HT1080 (cell line): ENCODE data around the gene TRIM10. TPM values are rescaled to one million over a fixed set of nuclear protein-coding genes. Genes with fewer than 3 reads are reported as not detected.

Source experiments
- small RNA-seq: library from RNA; depleted of rRNA; stranded (forward); fragments of <200 nt; gene quantifications from one replicate; pipeline ENCODE3, GENCODE V24; 2014
- total RNA-seq: library from RNA; depleted of rRNA; stranded (reverse); fragments of >200 nt; shearing (Covaris generic); gene quantifications from 2 replicates; pipeline ENCODE4 v1.2.3, GENCODE V29; 2014; rRNA removed

TRIM10 gene
- total RNA-seq, 1 experiment from 2014 or later, result not detected

Small RNAs within 50 kb of the gene (small RNA-seq; reads per million reads assigned to genes)
- not detected for gene RF00554

Other genes with a start within 250 kb of the TRIM10 start
- gene HLA-A, start 218.7 kb downstream of the TRIM10 start, total RNA-seq, result 84.8 and 89.9 TPM in 2 replicates
- 56.6 and 62.5 TPM in 2 replicates for gene POLR1H, start 99.9 kb downstream of the TRIM10 start, total RNA-seq
- 36.7 and 43.5 TPM in 2 replicates for gene PPP1R11, start 94.0 kb downstream of the TRIM10 start, total RNA-seq
- 0.06 TPM in 1 of 2 replicates, not detected in the other for gene RNF39, start 85.4 kb downstream of the TRIM10 start, total RNA-seq
- 0.03 TPM in 1 of 2 replicates, not detected in the other for gene TRIM31, start 48.1 kb downstream of the TRIM10 start, total RNA-seq
- gene TRIM40, start 25.1 kb downstream of the TRIM10 start, total RNA-seq, result not detected in 2 replicates
- gene TRIM15, start 2.3 kb upstream of the TRIM10 start, total RNA-seq, result not detected in 2 replicates
- gene TRIM26, start 52.2 kb upstream of the TRIM10 start, total RNA-seq, result 28.8 and 29.2 TPM in 2 replicates
- 13.2 and 16.3 TPM in 2 replicates for gene TRIM39, start 165.7 kb upstream of the TRIM10 start, total RNA-seq
- 116 and 119 TPM in 2 replicates for gene RPP21, start 183.9 kb upstream of the TRIM10 start, total RNA-seq